Lung (tissue), 12 donors: ENCODE data around the gene ILKAP. TPM values are rescaled to one million over a fixed set of nuclear protein-coding genes. Genes with fewer than 3 reads are reported as not detected.

Source experiments
- ATAC-seq: fragments of 200-7000 bp; cut with Tn5 transposase; one replicate; pipeline ENCODE4 v1.9.1; 2020; ENCODE audit warnings: moderate number of reproducible peaks; ENCODE audit not compliant: insufficient read depth, low FRiP score
- DNase-seq, 3 donors: peaks; one replicate each; pipeline ENCODE4 v3.0.0-alpha.2; 2013 to 2017
- H3K27ac ChIP-seq, 2 donors: one replicate each; pipeline ENCODE4 v1.5.1; 2013; ENCODE audit warnings: mild to moderate bottlenecking in 2 of 2, moderate library complexity in 2 of 2, control low read depth in 1 of 2, inconsistent platforms in 1 of 2, low read depth in 1 of 2, low read length in 1 of 2
- H3K27me3 ChIP-seq, 3 donors: one replicate each; pipeline ENCODE4 v1.5.1; 2013; ENCODE audit warnings: low read length in 2 of 3; ENCODE audit not compliant: control insufficient read depth in 3 of 3, insufficient read depth in 3 of 3
- H3K36me3 ChIP-seq, 4 donors: one replicate each; pipeline ENCODE4 v1.5.1; 2013; ENCODE audit warnings: low read length in 4 of 4, mild to moderate bottlenecking in 1 of 4, moderate library complexity in 1 of 4; ENCODE audit not compliant: control insufficient read depth in 4 of 4, insufficient read depth in 4 of 4
- H3K4me1 ChIP-seq, 5 donors: one replicate each; pipeline ENCODE4 v1.5.1; 2013; ENCODE audit warnings: low read length in 5 of 5, mild to moderate bottlenecking in 2 of 5, moderate library complexity in 1 of 5; ENCODE audit not compliant: control insufficient read depth in 5 of 5, insufficient read depth in 5 of 5
- H3K4me3 ChIP-seq: one replicate; pipeline ENCODE4 v1.5.1; 2013; ENCODE audit warnings: mild to moderate bottlenecking, control low read depth, moderate library complexity
- H3K9ac ChIP-seq, 2 donors: one replicate each; pipeline ENCODE4 v1.5.1; 2013; ENCODE audit warnings: low read length in 2 of 2, control low read depth in 1 of 2; ENCODE audit not compliant: insufficient read depth in 1 of 2
- H3K9me3 ChIP-seq, 4 donors: one replicate each; pipeline ENCODE4 v1.5.1; 2013; ENCODE audit warnings: low read length in 3 of 4, mild to moderate bottlenecking in 1 of 4, moderate library complexity in 1 of 4; ENCODE audit not compliant: control insufficient read depth in 4 of 4, insufficient read depth in 3 of 4
- CTCF ChIP-seq: IDR thresholded peaks from 2 replicates; pipeline ENCODE4 v1.5.1; 2012; ENCODE audit warnings: mild to moderate bottlenecking; ENCODE audit errors: control extremely low read depth, extremely low read depth
- WGBS, 2 donors: extraction: QIAGEN DNeasy Blood & Tissue Kit; methylation state at CpG; one replicate each; pipeline ENCODE4 v1.1.7; 2013; 5-methylcytosine and 5-hydroxymethylcytosine counted together
- polyA plus RNA-seq, 2 donors: library from polyadenylated mRNA; stranded (reverse); fragments of 200-250 nt; gene quantifications; one replicate each; pipeline ENCODE4 v1.2.1, GENCODE V29; 2013
- total RNA-seq, 2 donors: library from RNA; depleted of rRNA in 1 of 2; stranded (reverse); fragments of >200 nt in 1 of 2; gene quantifications; one replicate each; pipeline ENCODE4 v1.2.1, GENCODE V29; 2014 to 2021
- donor health status: control.
- donor health status: control.
- donor health status: Bipolar disorder and iron deficiency.
- donor health status: healthy.
- donor health status: DM: yes; HTN: yes; CAD: no.

The ILKAP gene
- total and polyA plus RNA-seq, 4 donors, result 35.0 to 52.0 (median 42.1) TPM

- Histone ChIP-seq H3K9ac (no peak overlapping the region), H3K27ac (no peak overlapping the region), H3K4me3 (no peak overlapping the region), H3K9me3 (peaks cover 0 to 3% (median 0%) of the 10 kb centered on the region in 4 donors), H3K27me3 (peaks cover 0 to 5% (median 0%) of the 10 kb centered on the region in 3 donors), H3K36me3 (no peaks in the 10 kb centered on the region), H3K4me1 (peaks cover 0 to 10% (median 4%) of the 10 kb centered on the region in 5 donors)
- WGBS, 2 donors, result 82 to 87% methylated on average over 29 of the region's 29 CpGs
- no peak for DNase-seq
- TF ChIP-seq CTCF, result no peak
- no peak for ATAC-seq
These were observed 80.9 kb downstream of the ILKAP start for GRCh38 chr2:238122287-238123217.

- 93% methylated on average over 27 of the region's 27 CpGs for WGBS, 2 donors
- no peak overlapping the region for H3K4me3 ChIP-seq
- ATAC-seq, result no peak
- H3K36me3 ChIP-seq, result no peaks in the 10 kb centered on the region
- DNase-seq, result no peak
- H3K27me3 ChIP-seq, result peaks cover 0 to 5% (median 0%) of the 10 kb centered on the region in 3 donors
- H3K9ac ChIP-seq, result no peak overlapping the region
- no peak overlapping the region for H3K27ac ChIP-seq
- H3K9me3 ChIP-seq, result peaks cover 0 to 3% (median 0%) of the 10 kb centered on the region in 4 donors
- peaks cover 0 to 4% (median under 1%) of the 10 kb centered on the region in 5 donors for H3K4me1 ChIP-seq
- no peak for TF ChIP-seq CTCF
These were observed 81.8 kb downstream of the ILKAP start for GRCh38 chr2:238121511-238122286.

- no peaks in the 10 kb centered on the region for H3K36me3 ChIP-seq
- H3K27me3 ChIP-seq, result peaks cover 0 to 5% (median 0%) of the 10 kb centered on the region in 3 donors
- no peak for TF ChIP-seq CTCF
- H3K9me3 ChIP-seq, result no peaks in the 10 kb centered on the region
- 40 to 44% methylated on average over 28 to 30 of the region's 30 CpGs for WGBS, 2 donors
- H3K4me1 ChIP-seq, result peaks cover 0 to 3% (median 0%) of the 10 kb centered on the region in 5 donors
- ATAC-seq (no peak), DNase-seq (peak; percentile 49 to 75 (median 66))
- H3K9ac ChIP-seq, result no peak overlapping the region
- H3K4me3 ChIP-seq, result no peak overlapping the region
- H3K27ac ChIP-seq, result no peak overlapping the region
These were observed 82.8 kb downstream of the ILKAP start for GRCh38 chr2:238120463-238121298.

Other genes with a start within 250 kb of the ILKAP start
- 10 to 100 TPM; 30.3 to 44.8 TPM for gene UBE2F, start 236.7 kb downstream of the ILKAP start, total RNA-seq
- 10 to 100 TPM; 48.8 to 63.3 TPM for gene UBE2F, start 236.7 kb downstream of the ILKAP start, polyA plus RNA-seq
- gene SCLY, start 142.7 kb downstream of the ILKAP start, total RNA-seq, result 10 to 100 TPM; 12.8 to 16.1 TPM
- gene SCLY, start 142.7 kb downstream of the ILKAP start, polyA plus RNA-seq, result 10 to 100 TPM in 1 of 2 donors, 1 to 10 TPM in 1; 7.8 to 11.3 TPM
- gene ESPNL, start 103.4 kb downstream of the ILKAP start, total RNA-seq, result 1 to 10 TPM; 2.1 to 3.0 TPM
- gene ESPNL, start 103.4 kb downstream of the ILKAP start, polyA plus RNA-seq, result under 1 TPM; 0.07 to 0.20 TPM
- gene KLHL30, start 65.0 kb downstream of the ILKAP start, total RNA-seq, result 1 to 10 TPM in 1 of 2 donors, under 1 TPM in 1; 0.57 to 2.1 TPM
- gene KLHL30, start 65.0 kb downstream of the ILKAP start, polyA plus RNA-seq, result under 1 TPM; 0.18 to 0.21 TPM
- under 1 TPM; 0.52 to 0.54 TPM for gene ERFE, start 44.7 kb downstream of the ILKAP start, total RNA-seq
- gene ERFE, start 44.7 kb downstream of the ILKAP start, polyA plus RNA-seq, result under 1 TPM in 1 of 2 donors, not detected in 1; 0.54 TPM
- 10 to 100 TPM in 1 of 2 donors, 1 to 10 TPM in 1; 4.4 to 12.5 TPM for gene HES6, start 36.3 kb upstream of the ILKAP start, total RNA-seq
- gene HES6, start 36.3 kb upstream of the ILKAP start, polyA plus RNA-seq, result 10 to 100 TPM in 1 of 2 donors, 1 to 10 TPM in 1; 9.8 to 11.6 TPM
- gene PER2, start 84.9 kb upstream of the ILKAP start, total RNA-seq, result 10 to 100 TPM; 15.0 to 27.1 TPM
- 1 to 10 TPM; 4.1 to 6.0 TPM for gene PER2, start 84.9 kb upstream of the ILKAP start, polyA plus RNA-seq
- 10 to 100 TPM; 19.5 to 41.0 TPM for gene TRAF3IP1, start 116.8 kb upstream of the ILKAP start, total RNA-seq
- 10 to 100 TPM in 1 of 2 donors, 1 to 10 TPM in 1; 8.9 to 10.0 TPM for gene TRAF3IP1, start 116.8 kb upstream of the ILKAP start, polyA plus RNA-seq
- 10 to 100 TPM; 18.2 to 34.9 TPM for gene ASB1, start 223.2 kb upstream of the ILKAP start, total RNA-seq
- gene ASB1, start 223.2 kb upstream of the ILKAP start, polyA plus RNA-seq, result 10 to 100 TPM; 17.7 to 22.9 TPM